Lower lobe of right lung (tissue), 2 donors: ENCODE measurements around the gene SUGT1. TPM values are rescaled to one million over a fixed set of nuclear protein-coding genes. Genes with fewer than 3 reads are reported as not detected.
A peak's percentile ranks its signal among the peaks of the same experiment; 100 is the strongest.
"Not testable (repeated sequence)": the region's sequence is repeated elsewhere in the genome, so short reads cannot be mapped to it uniquely, and the experiment has no call there.

Experiments used
- ATAC-seq, 2 donors: fragments of 200-7000 bp; cut with Tn5 transposase; one replicate each; pipeline ENCODE4 v1.9.1; 2020 to 2022; ENCODE audit warnings: mild to moderate bottlenecking in 2 of 2, moderate library complexity in 2 of 2
- DNase-seq: peaks from one replicate; pipeline ENCODE4 v3.0.0-alpha.2; 2020
- H3K27ac ChIP-seq: fragments of 200-600 bp; one replicate; pipeline ENCODE4 v1.8.0; 2022
- H3K27me3 ChIP-seq: fragments of 200-600 bp; one replicate; pipeline ENCODE4 v1.8.0; 2022; ENCODE audit warnings: low read depth
- H3K36me3 ChIP-seq: fragments of 200-600 bp; one replicate; pipeline ENCODE4 v1.8.0; 2022; ENCODE audit warnings: mild to moderate bottlenecking
- H3K4me1 ChIP-seq: fragments of 200-600 bp; one replicate; pipeline ENCODE4 v1.8.0; 2022
- H3K4me3 ChIP-seq: fragments of 200-600 bp; one replicate; pipeline ENCODE4 v1.8.0; 2022; ENCODE audit warnings: mild to moderate bottlenecking
- H3K9me3 ChIP-seq: fragments of 200-600 bp; one replicate; pipeline ENCODE4 v1.8.0; 2022
- intact Hi-C: fragments of 100-400 bp; cut with DNase I; formaldehyde crosslinking; loops from one replicate; pipeline ENCODE4 v1.11.0; 2022
- total RNA-seq: library from RNA; stranded (reverse); fragmentation: NEBNext Ultra II Directional; extraction: Animal tissue kit (Norgen Biotek cat#: 25700); gene quantifications from one replicate; pipeline ENCODE4 v1.2.1, GENCODE V29; 2021
- TF ChIP-seq, protein P1 (sequence below): fragments of 200-600 bp; IDR thresholded peaks from one replicate; pipeline ENCODE4 v1.8.0; 2022; ENCODE audit warnings: antibody characterized with exemption, mild to moderate bottlenecking
- donor health status: DM: no; HTN: yes; CAD: no; lungs with severe emphysema.

The SUGT1 gene
- total RNA-seq, 1 donor from 2014 or later = 42.3 TPM

- no peak overlapping the region for H3K27ac ChIP-seq
- no peaks in the 10 kb centered on the region for H3K9me3 ChIP-seq
- no peak overlapping the region for H3K4me3 ChIP-seq
- no peak for ATAC-seq
- intact Hi-C loops = no loop called here
- DNase-seq = no peak
- no peaks in the 10 kb centered on the region for H3K36me3 ChIP-seq
- H3K4me1 ChIP-seq = peaks cover 8% of the 10 kb centered on the region
- TF ChIP-seq, protein P1, sequence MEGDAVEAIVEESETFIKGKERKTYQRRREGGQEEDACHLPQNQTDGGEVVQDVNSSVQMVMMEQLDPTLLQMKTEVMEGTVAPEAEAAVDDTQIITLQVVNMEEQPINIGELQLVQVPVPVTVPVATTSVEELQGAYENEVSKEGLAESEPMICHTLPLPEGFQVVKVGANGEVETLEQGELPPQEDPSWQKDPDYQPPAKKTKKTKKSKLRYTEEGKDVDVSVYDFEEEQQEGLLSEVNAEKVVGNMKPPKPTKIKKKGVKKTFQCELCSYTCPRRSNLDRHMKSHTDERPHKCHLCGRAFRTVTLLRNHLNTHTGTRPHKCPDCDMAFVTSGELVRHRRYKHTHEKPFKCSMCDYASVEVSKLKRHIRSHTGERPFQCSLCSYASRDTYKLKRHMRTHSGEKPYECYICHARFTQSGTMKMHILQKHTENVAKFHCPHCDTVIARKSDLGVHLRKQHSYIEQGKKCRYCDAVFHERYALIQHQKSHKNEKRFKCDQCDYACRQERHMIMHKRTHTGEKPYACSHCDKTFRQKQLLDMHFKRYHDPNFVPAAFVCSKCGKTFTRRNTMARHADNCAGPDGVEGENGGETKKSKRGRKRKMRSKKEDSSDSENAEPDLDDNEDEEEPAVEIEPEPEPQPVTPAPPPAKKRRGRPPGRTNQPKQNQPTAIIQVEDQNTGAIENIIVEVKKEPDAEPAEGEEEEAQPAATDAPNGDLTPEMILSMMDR = no peak
- H3K27me3 ChIP-seq = no peaks in the 10 kb centered on the region
These were observed 37.4 kb upstream of the SUGT1 start for GRCh38 chr13:52615134-52615801.

DNA sequence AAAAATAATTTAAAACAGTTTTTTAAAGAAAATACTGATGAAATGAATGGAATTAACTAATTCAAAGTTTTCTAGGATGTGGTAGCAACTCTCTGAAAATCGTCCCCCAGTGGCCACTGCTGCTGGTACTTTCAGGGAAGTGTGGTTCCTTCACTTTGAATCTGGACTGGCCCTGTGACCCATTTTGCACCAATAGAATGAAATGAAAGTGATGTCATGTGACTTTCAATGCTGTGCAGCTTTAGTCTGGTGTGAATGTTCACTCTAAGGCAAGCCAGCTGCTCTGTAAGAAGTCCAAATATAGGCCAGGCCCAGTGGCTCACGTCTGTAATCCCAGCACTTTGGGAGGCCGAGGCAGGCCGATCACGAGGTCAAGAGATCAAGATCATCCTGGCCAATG, 36.8 kb upstream of the SUGT1 start:
- Histone ChIP-seq H3K27me3 (no peaks in the 10 kb centered on the region), H3K36me3 (no peaks in the 10 kb centered on the region), H3K4me1 (peaks cover 8% of the 10 kb centered on the region), H3K27ac (no peak overlapping the region), H3K4me3 (no peak overlapping the region), H3K9me3 (no peaks in the 10 kb centered on the region)
- TF ChIP-seq, protein P1 = no peak
- intact Hi-C loops = no loop called here
- ATAC-seq = no peak
- DNase-seq = no peak

GRCh38 chr13:52617070-52618060, 35.3 kb upstream of the SUGT1 start:
- Histone ChIP-seq H3K27me3 (no peaks in the 10 kb centered on the region), H3K27ac (peak overlapping the region; percentile 89), H3K9me3 (no peaks in the 10 kb centered on the region), H3K4me3 (peak overlapping the region; percentile 69), H3K4me1 (peaks cover 8% of the 10 kb centered on the region), H3K36me3 (no peaks in the 10 kb centered on the region)
- peak; percentile 83 for DNase-seq
- TF ChIP-seq, protein P1 = no peak
- ATAC-seq = peak; percentile 99
- intact Hi-C loops = no loop called here

- not testable (repeated sequence) for H3K9me3 ChIP-seq
- H3K36me3 ChIP-seq = peaks cover 60% of the 10 kb centered on the region
These were observed 21.4 kb upstream of the SUGT1 start for GRCh38 chr13:52631083-52631690.

GRCh38 chr13:52638666-52639328, 13.8 kb upstream of the SUGT1 start:
- Histone ChIP-seq H3K9me3 (no peaks in the 10 kb centered on the region), H3K4me3 (no peak overlapping the region), H3K4me1 (no peaks in the 10 kb centered on the region), H3K27ac (no peak overlapping the region), H3K27me3 (no peaks in the 10 kb centered on the region), H3K36me3 (peaks cover 38% of the 10 kb centered on the region)
- DNase-seq (no peak), ATAC-seq (no peak)
- intact Hi-C loops = no loop called here
- TF ChIP-seq, protein P1 = no peak

More at GRCh38 chr13:52631083-52631690, 21.4 kb upstream of the SUGT1 start:
- H3K27me3 ChIP-seq, DNase-seq, H3K4me3 ChIP-seq, intact Hi-C loops, ATAC-seq, H3K27ac ChIP-seq, H3K4me1 ChIP-seq: not testable (repeated sequence)
